Islet of Langerhans (tissue), 1 donor: ENCODE results near the gene CAMKK1.

Source experiments
- FAIRE-seq: peaks from one replicate; lab custom pipeline; 2011; peaks lifted over from hg19 to GRCh38; lab: Jason Lieb, UNC

CAMKK1 gene

GRCh38 chr17:3896108-3896967 lies 3.5 kb upstream of the CAMKK1 start:
- no peak for FAIRE-seq

- no peak for FAIRE-seq
These were observed 2.5 kb upstream of the CAMKK1 start for GRCh38 chr17:3895354-3895753.

GRCh38 chr17:3894911-3895343 lies 2.1 kb upstream of the CAMKK1 start:
- FAIRE-seq, result no peak

- FAIRE-seq, result no peak
These were observed 1.3 kb upstream of the CAMKK1 start for GRCh38 chr17:3894188-3894587.

- no peak for FAIRE-seq
These were observed 865 bp upstream of the CAMKK1 start for GRCh38 chr17:3893720-3894116.

- no peak for FAIRE-seq
These were observed 506 bp downstream of the CAMKK1 start for GRCh38 chr17:3892095-3892998.

- FAIRE-seq, result no peak
These were observed 1.2 kb downstream of the CAMKK1 start for GRCh38 chr17:3891626-3892094.

- FAIRE-seq, result no peak
These were observed 2.0 kb downstream of the CAMKK1 start for GRCh38 chr17:3890878-3891219.

GRCh38 chr17:3890082-3890877 lies 2.6 kb downstream of the CAMKK1 start:
- no peak for FAIRE-seq

- no peak for FAIRE-seq
These were observed 3.4 kb downstream of the CAMKK1 start for GRCh38 chr17:3889325-3890012.

- no peak for FAIRE-seq
These were observed 4.3 kb downstream of the CAMKK1 start for GRCh38 chr17:3888343-3889171.

GRCh38 chr17:3887804-3888203 lies 5.0 kb downstream of the CAMKK1 start:
- no peak for FAIRE-seq

- no peak for FAIRE-seq
These were observed 5.5 kb downstream of the CAMKK1 start for GRCh38 chr17:3887394-3887793.

- FAIRE-seq, result no peak
These were observed 6.1 kb downstream of the CAMKK1 start for GRCh38 chr17:3886776-3887175.

GRCh38 chr17:3885970-3886369 lies 6.9 kb downstream of the CAMKK1 start:
- no peak for FAIRE-seq

- no peak for FAIRE-seq
These were observed 7.6 kb downstream of the CAMKK1 start for GRCh38 chr17:3885271-3885670.

GRCh38 chr17:3884188-3884587 lies 8.7 kb downstream of the CAMKK1 start:
- no peak for FAIRE-seq

GRCh38 chr17:3882276-3882675 lies 10.6 kb downstream of the CAMKK1 start:
- no peak for FAIRE-seq

- no peak for FAIRE-seq
These were observed 11.9 kb downstream of the CAMKK1 start for GRCh38 chr17:3880983-3881382.

- no peak for FAIRE-seq
These were observed 13.0 kb downstream of the CAMKK1 start for GRCh38 chr17:3879591-3880417.
